ENCODE results near the gene IWS1. TPM values are rescaled to one million over a fixed set of nuclear protein-coding genes. Genes with fewer than 3 reads are reported as not detected.
"Not testable (repeated sequence)": the region's sequence is repeated elsewhere in the genome, so short reads cannot be mapped to it uniquely, and the experiment has no call there.

The IWS1 gene
- total RNA-seq, 1 experiment from 2014 or later = 22.7 TPM

DNA sequence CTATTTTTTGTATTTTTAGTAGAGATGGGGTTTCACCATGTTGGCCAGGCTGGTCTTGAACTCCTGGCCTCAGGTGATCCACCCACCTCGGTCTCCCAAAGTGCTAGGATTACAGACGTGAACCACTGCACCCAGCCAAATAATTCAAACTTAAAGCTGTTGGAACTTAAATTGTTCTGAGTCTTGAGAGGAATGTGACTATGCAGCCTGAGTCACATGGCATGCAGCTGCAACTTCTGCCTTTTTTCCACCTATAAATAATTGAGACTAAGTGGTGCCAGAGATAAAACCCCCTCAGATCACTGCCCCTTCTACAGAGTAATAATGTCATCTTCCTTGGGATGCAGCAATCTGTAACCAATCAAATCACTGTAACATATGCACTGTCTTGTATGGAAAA, 3.1 kb upstream of the IWS1 start:
- Histone ChIP-seq H3K79me2 (ENCODE audit: low read length) (peaks cover 18% of the 10 kb centered on the region), H3K4me1 (ENCODE audit: low read length) (peaks cover 18% of the 10 kb centered on the region)
- not testable (repeated sequence) for H3K9me3 ChIP-seq (ENCODE audit: low read length); H4K20me1 ChIP-seq (ENCODE audit: insufficient read depth, low read depth, low read length); H2AFZ ChIP-seq (ENCODE audit: low read length); H3K36me3 ChIP-seq (ENCODE audit: insufficient read depth, low read length); H3K4me3 ChIP-seq (ENCODE audit: low read length); H3K27me3 ChIP-seq (ENCODE audit: low read length); H3K4me2 ChIP-seq (ENCODE audit: low read depth, low read length, poor library complexity, severe bottlenecking); H3K9me2 ChIP-seq (replicated peaks; ENCODE audit: insufficient read depth, low read length); H3K9ac ChIP-seq (ENCODE audit: low read length); H3K27ac ChIP-seq (ENCODE audit: low read length); DNase-seq

DNA sequence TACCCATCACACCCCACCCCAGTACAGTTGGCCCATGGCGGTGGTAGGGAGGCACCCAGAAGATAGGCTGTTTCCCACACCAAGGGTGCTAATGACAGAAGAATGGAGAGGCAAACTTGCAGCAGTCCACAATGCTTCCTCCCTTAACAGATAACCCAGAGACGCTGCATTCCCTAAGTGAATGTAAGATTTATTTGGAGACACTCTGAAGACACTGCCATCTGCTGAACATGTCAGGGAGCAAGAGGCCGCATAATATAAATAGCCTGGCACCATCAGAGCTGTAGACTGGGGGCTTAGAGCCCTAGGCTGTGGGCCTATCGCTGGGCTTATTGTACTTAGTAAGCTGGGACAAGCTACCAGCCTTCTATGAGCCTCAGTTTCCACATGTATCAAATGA, 2.2 kb upstream of the IWS1 start:
- H3K9ac ChIP-seq (ENCODE audit: low read length) = no peak overlapping the region

DNA sequence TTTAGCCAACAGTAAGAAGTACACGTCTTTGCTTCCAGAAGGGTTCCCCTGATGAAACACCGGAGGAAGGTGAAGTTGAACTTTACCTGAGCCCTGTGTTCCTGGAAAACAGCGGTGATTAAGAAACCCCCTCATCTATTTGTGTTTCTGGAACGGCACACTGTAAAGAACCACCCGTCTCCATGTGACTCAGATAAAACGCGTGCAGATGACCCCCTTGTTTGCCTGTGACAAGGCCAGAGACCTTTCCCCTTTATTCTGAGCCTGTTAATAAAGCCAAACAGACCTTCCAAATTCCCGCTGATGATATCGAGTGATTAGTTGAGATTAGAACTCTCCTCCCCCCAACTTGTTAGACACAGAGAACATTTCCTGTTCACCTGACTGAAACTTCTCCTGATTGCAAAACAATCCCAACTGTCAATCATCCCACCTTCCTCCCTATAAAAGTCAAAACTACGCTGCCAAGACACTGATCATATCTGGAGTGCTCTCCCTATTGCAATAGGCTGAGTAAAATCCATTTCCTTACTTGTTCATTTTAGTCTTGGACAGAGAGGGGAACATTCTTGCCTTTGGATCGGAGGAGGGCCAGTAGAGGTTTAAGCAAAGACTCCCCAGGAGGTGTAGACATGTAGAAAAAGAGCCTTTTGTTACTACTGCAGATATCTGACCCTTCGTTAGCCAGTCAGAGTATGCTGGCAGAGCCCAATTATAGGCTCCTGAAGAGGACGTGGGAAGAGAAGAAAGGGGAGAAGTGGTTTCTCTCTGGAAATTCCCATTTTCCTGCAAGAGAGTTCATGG, 914 bp upstream of the IWS1 start:
- peak overlapping the region; percentile 95 for H3K4me3 ChIP-seq (ENCODE audit: low read length)
- peak overlapping the region; percentile 93 for H3K4me2 ChIP-seq (ENCODE audit: low read depth, low read length, poor library complexity, severe bottlenecking)
- no peaks in the 10 kb centered on the region for H3K9me3 ChIP-seq (ENCODE audit: low read length)
- peaks cover 18% of the 10 kb centered on the region; the same call in 1 of the 2 replicates for H3K36me3 ChIP-seq (ENCODE audit: insufficient read depth, low read length)
- peaks cover 40% of the 10 kb centered on the region for H3K79me2 ChIP-seq (ENCODE audit: low read length)
- DNase-seq = peak; percentile 49
- no peaks in the 10 kb centered on the region for H3K9me2 ChIP-seq (replicated peaks; ENCODE audit: insufficient read depth, low read length)
- peaks cover 23% of the 10 kb centered on the region for H3K4me1 ChIP-seq (ENCODE audit: low read length)
- H3K27me3 ChIP-seq (ENCODE audit: low read length) = no peaks in the 10 kb centered on the region
- peak overlapping the region; percentile 50 for H3K27ac ChIP-seq (ENCODE audit: low read length)
- peak overlapping the region; percentile 66 for H2AFZ ChIP-seq (ENCODE audit: low read length)
- H3K9ac ChIP-seq (ENCODE audit: low read length) = peak overlapping the region; percentile 96
- H4K20me1 ChIP-seq (ENCODE audit: insufficient read depth, low read depth, low read length) = no peaks in the 10 kb centered on the region; the same call in 1 of the 2 replicates

More for the DNA sequence above, 2.2 kb upstream of the IWS1 start:
- no peak overlapping the region for H2AFZ ChIP-seq (ENCODE audit: low read length)
- H3K27me3 ChIP-seq (ENCODE audit: low read length) = no peaks in the 10 kb centered on the region
- no peaks in the 10 kb centered on the region for H3K9me3 ChIP-seq (ENCODE audit: low read length)
- H3K4me3 ChIP-seq (ENCODE audit: low read length) = no peak overlapping the region
- no peak for DNase-seq
- no peak overlapping the region for H3K4me2 ChIP-seq (ENCODE audit: low read depth, low read length, poor library complexity, severe bottlenecking)
- no peak overlapping the region for H3K27ac ChIP-seq (ENCODE audit: low read length)
- H3K36me3 ChIP-seq (ENCODE audit: insufficient read depth, low read length) = peaks cover 5% of the 10 kb centered on the region; the same call in 1 of the 2 replicates
- no peaks in the 10 kb centered on the region; the same call in 1 of the 2 replicates for H4K20me1 ChIP-seq (ENCODE audit: insufficient read depth, low read depth, low read length)
- peaks cover 27% of the 10 kb centered on the region for H3K79me2 ChIP-seq (ENCODE audit: low read length)
- H3K4me1 ChIP-seq (ENCODE audit: low read length) = peaks cover 23% of the 10 kb centered on the region
- H3K9me2 ChIP-seq (replicated peaks; ENCODE audit: insufficient read depth, low read length) = no peaks in the 10 kb centered on the region

DNA sequence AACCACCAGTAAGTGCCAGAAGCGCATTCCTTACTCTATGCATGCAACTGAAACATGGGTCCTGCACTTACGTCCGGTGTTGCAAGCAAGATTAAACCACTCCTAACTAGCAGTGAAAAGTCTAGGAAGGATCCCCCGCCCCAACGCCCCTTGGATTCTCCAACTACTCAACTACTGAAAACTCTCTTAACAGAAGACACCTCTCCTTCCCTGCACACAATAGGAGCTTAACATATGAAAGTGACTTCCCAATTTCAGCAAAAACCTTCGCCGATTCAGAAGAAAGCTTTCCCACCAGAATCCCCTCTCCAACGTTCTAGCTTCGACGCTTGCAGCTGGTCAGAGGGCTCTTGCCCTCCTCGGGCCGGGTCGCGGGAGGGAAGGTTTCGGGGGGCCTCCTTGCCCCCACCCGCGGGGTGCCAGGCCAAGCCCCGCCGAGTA, 578 bp downstream of the IWS1 start:
- no peaks in the 10 kb centered on the region for H3K9me2 ChIP-seq (replicated peaks; ENCODE audit: insufficient read depth, low read length)
- peak overlapping the region; percentile 96 for H3K9ac ChIP-seq (ENCODE audit: low read length)
- no peaks in the 10 kb centered on the region for H3K27me3 ChIP-seq (ENCODE audit: low read length)
- no peaks in the 10 kb centered on the region for H3K9me3 ChIP-seq (ENCODE audit: low read length)
- peaks cover 23% of the 10 kb centered on the region for H3K4me1 ChIP-seq (ENCODE audit: low read length)
- H3K36me3 ChIP-seq (ENCODE audit: insufficient read depth, low read length) = peaks cover 24% of the 10 kb centered on the region
- H3K4me2 ChIP-seq (ENCODE audit: low read depth, low read length, poor library complexity, severe bottlenecking) = peak overlapping the region; percentile 93
- no peaks in the 10 kb centered on the region; the same call in 1 of the 2 replicates for H4K20me1 ChIP-seq (ENCODE audit: insufficient read depth, low read depth, low read length)
- H3K79me2 ChIP-seq (ENCODE audit: low read length) = peaks cover 54% of the 10 kb centered on the region
- peak overlapping the region; percentile 23; the same call in 1 of the 2 replicates for H2AFZ ChIP-seq (ENCODE audit: low read length)
- peak overlapping the region; percentile 50 for H3K27ac ChIP-seq (ENCODE audit: low read length)
- DNase-seq = peak; percentile 69
- H3K4me3 ChIP-seq (ENCODE audit: low read length) = peak overlapping the region; percentile 95

DNA sequence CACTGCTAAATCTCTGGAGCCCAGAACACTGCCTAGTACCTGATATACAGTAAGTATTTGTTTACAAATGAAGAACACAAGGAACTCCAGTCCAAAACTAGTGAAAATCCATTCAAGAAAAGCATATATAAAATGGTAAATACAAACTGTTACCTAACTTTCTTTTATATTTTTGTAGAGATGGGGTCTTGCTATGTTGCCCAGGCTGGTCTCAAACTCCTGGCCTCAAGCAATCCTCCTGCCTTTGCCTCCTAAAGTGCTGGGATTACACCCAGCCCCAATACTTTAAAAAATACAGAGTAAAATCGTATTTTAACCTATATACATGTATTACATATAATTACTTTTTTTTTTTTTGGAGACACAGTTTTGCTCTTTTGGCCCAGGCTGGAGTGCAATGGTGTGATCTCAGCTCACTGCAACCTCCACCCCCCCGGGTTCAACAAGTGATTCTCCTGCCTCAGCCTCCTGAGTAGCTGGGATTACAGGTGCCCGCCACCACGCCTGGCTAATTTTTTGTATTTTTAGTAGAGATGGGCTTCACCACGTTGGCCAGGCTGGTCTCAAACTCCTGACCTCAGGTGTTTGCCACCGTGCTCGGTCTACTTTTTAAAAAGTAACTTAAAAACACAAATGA, 2.0 kb downstream of the IWS1 start:
- not testable (repeated sequence) for DNase-seq; H3K27me3 ChIP-seq (ENCODE audit: low read length)
- peak overlapping the region; percentile 40 for H3K4me2 ChIP-seq (ENCODE audit: low read depth, low read length, poor library complexity, severe bottlenecking)

DNA sequence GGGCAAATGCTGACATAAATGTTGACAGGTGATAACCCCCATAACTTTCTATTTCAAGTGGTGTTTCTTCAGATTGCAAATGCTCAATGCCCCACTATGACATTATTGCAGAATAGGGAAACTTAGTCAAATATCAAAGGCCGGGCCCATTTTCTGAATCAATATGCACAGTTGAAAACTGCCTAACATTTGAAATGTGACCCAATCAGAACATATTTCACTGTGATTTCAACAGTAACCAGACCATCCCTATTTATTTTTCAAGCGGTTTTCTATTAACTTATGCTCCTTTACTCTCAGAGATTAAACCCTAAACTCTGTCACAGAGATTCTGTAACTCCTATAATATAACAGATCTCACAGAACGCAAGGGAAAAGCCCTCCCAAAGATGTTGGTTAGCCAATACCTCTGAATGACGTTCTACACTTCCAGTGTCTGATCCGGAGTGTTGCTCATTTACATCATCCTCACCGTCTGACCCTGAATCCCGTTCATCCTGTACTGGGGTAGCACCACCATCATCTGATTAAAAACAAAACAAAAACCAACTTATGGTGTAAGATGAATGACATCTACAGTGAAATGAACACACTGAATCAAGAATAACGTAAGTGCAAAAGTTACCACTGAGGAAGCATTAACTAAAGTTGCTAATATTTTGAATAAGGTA, 2.9 kb downstream of the IWS1 start:
- H3K36me3 ChIP-seq (ENCODE audit: insufficient read depth, low read length) = peaks cover 28% of the 10 kb centered on the region
- peaks cover 76% of the 10 kb centered on the region for H3K79me2 ChIP-seq (ENCODE audit: low read length)
- H3K9ac ChIP-seq (ENCODE audit: low read length) = no peak overlapping the region
- H2AFZ ChIP-seq (ENCODE audit: low read length) = no peak overlapping the region
- no peak for DNase-seq
- H3K27ac ChIP-seq (ENCODE audit: low read length) = no peak overlapping the region
- peaks cover 23% of the 10 kb centered on the region for H3K4me1 ChIP-seq (ENCODE audit: low read length)
- H3K27me3 ChIP-seq (ENCODE audit: low read length) = no peaks in the 10 kb centered on the region
- H3K9me3 ChIP-seq (ENCODE audit: low read length) = no peaks in the 10 kb centered on the region
- peak overlapping the region; percentile 3 for H3K4me2 ChIP-seq (ENCODE audit: low read depth, low read length, poor library complexity, severe bottlenecking)
- H4K20me1 ChIP-seq (ENCODE audit: insufficient read depth, low read depth, low read length) = no peaks in the 10 kb centered on the region; the same call in 1 of the 2 replicates
- H3K9me2 ChIP-seq (replicated peaks; ENCODE audit: insufficient read depth, low read length) = no peaks in the 10 kb centered on the region
- H3K4me3 ChIP-seq (ENCODE audit: low read length) = no peak overlapping the region

More for the DNA sequence above, 2.0 kb downstream of the IWS1 start:
- peaks cover 68% of the 10 kb centered on the region for H3K79me2 ChIP-seq (ENCODE audit: low read length)
- H3K9me3 ChIP-seq (ENCODE audit: low read length); H3K9ac ChIP-seq (ENCODE audit: low read length); H3K9me2 ChIP-seq (replicated peaks; ENCODE audit: insufficient read depth, low read length); H2AFZ ChIP-seq (ENCODE audit: low read length); H4K20me1 ChIP-seq (ENCODE audit: insufficient read depth, low read depth, low read length); H3K27ac ChIP-seq (ENCODE audit: low read length): not testable (repeated sequence)
- peaks cover 24% of the 10 kb centered on the region for H3K36me3 ChIP-seq (ENCODE audit: insufficient read depth, low read length)
- H3K4me3 ChIP-seq (ENCODE audit: low read length) = peak overlapping the region; percentile 14; the same call in 1 of the 2 replicates
- H3K4me1 ChIP-seq (ENCODE audit: low read length) = peaks cover 23% of the 10 kb centered on the region

DNA sequence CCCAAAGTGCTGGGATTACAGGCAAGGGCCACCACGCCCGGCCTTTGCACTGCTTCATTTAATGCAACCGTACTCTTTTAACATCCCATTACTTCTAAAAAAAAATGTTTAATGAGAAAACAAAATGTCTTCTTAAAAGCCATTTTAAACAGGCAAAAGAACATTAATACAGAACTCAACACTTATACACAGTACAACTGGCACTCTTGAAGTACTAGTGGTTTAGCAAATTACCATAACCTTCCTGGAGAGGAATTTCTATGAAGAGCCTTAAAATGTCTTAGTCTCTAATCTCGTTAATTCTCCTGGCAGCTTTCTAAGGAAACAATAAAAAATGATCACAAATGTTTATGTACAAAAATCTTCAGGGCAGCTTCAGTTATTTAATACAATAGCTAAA, 5.9 kb downstream of the IWS1 start:
- H3K9ac ChIP-seq (ENCODE audit: low read length) = no peak overlapping the region
- H2AFZ ChIP-seq (ENCODE audit: low read length) = no peak overlapping the region
- H3K79me2 ChIP-seq (ENCODE audit: low read length) = peaks cover 98% of the 10 kb centered on the region
- peaks cover 19% of the 10 kb centered on the region for H3K4me1 ChIP-seq (ENCODE audit: low read length)
- H3K27ac ChIP-seq (ENCODE audit: low read length) = no peak overlapping the region
- DNase-seq = no peak
- H3K9me2 ChIP-seq (replicated peaks; ENCODE audit: insufficient read depth, low read length) = no peaks in the 10 kb centered on the region
- no peak overlapping the region for H3K4me2 ChIP-seq (ENCODE audit: low read depth, low read length, poor library complexity, severe bottlenecking)
- H3K27me3 ChIP-seq (ENCODE audit: low read length) = no peaks in the 10 kb centered on the region
- H4K20me1 ChIP-seq (ENCODE audit: insufficient read depth, low read depth, low read length) = peaks cover 15% of the 10 kb centered on the region
- H3K9me3 ChIP-seq (ENCODE audit: low read length) = no peaks in the 10 kb centered on the region
- peaks cover 36% of the 10 kb centered on the region for H3K36me3 ChIP-seq (ENCODE audit: insufficient read depth, low read length)
- H3K4me3 ChIP-seq (ENCODE audit: low read length) = no peak overlapping the region

DNA sequence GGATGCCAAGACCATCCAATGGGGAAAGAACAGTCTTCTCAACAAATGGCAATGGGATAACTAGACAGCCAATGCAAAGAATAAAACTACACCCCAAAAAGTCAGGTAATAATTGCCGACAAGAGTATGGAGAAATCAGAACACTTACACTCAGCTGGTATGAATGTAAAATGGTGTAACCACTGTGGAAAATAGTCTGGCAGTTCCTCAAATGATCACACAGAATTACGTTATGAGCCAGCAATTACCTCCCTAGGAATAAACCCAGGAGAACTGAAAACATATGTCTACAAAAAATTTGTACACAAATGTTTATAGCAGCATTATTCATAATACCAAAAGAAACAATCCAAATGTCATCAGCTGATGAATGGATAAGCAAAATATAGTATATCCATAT, 8.8 kb downstream of the IWS1 start:
- Histone ChIP-seq H3K9me3 (ENCODE audit: low read length) (no peaks in the 10 kb centered on the region), H3K79me2 (ENCODE audit: low read length) (peaks cover 98% of the 10 kb centered on the region), H3K27me3 (ENCODE audit: low read length) (no peaks in the 10 kb centered on the region), H3K4me2 (ENCODE audit: low read depth, low read length, poor library complexity, severe bottlenecking) (no peak overlapping the region), H4K20me1 (ENCODE audit: insufficient read depth, low read depth, low read length) (peaks cover 26% of the 10 kb centered on the region), H2AFZ (ENCODE audit: low read length) (no peak overlapping the region), H3K27ac (ENCODE audit: low read length) (no peak overlapping the region), H3K4me1 (ENCODE audit: low read length) (peaks cover 15% of the 10 kb centered on the region), H3K36me3 (ENCODE audit: insufficient read depth, low read length) (peaks cover 20% of the 10 kb centered on the region), H3K9ac (ENCODE audit: low read length) (no peak overlapping the region), H3K4me3 (ENCODE audit: low read length) (no peak overlapping the region), H3K9me2 (replicated peaks; ENCODE audit: insufficient read depth, low read length) (no peaks in the 10 kb centered on the region)
- DNase-seq = no peak

Data from Karpas-422 (cell line).